Uterus (tissue), 2 donors: ENCODE measurements around the gene VWA7.

Experiments used
- POLR2A ChIP-seq, 2 donors: fragments of 450-650 bp; IDR thresholded peaks; one replicate each; pipeline ENCODE4 v1.6.1; 2016; ENCODE audit warnings: antibody characterized with exemption in 2 of 2, mild to moderate bottlenecking in 1 of 2, moderate library complexity in 1 of 2
- TF ChIP-seq, protein P1 (sequence below), 4 experiments: fragments of 200-600 bp in 2 of 4; fragments of 450-650 bp in 2 of 4; sonication (generic) in 2 of 4; IDR thresholded peaks; one replicate each; pipeline ENCODE4 v1.5.1; 2016 to 2019; ENCODE audit warnings: antibody characterized with exemption in 4 of 4, mild to moderate bottlenecking in 2 of 4, moderate library complexity in 1 of 4

- peak; percentile 66 to 72 for TF ChIP-seq POLR2A (IDR thresholded peaks at IDR 0.05)
- TF ChIP-seq, protein P1, sequence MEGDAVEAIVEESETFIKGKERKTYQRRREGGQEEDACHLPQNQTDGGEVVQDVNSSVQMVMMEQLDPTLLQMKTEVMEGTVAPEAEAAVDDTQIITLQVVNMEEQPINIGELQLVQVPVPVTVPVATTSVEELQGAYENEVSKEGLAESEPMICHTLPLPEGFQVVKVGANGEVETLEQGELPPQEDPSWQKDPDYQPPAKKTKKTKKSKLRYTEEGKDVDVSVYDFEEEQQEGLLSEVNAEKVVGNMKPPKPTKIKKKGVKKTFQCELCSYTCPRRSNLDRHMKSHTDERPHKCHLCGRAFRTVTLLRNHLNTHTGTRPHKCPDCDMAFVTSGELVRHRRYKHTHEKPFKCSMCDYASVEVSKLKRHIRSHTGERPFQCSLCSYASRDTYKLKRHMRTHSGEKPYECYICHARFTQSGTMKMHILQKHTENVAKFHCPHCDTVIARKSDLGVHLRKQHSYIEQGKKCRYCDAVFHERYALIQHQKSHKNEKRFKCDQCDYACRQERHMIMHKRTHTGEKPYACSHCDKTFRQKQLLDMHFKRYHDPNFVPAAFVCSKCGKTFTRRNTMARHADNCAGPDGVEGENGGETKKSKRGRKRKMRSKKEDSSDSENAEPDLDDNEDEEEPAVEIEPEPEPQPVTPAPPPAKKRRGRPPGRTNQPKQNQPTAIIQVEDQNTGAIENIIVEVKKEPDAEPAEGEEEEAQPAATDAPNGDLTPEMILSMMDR (IDR thresholded peaks at IDR 0.05): no peak
Observed at GRCh38 chr6:31739639-31740396, 37.3 kb downstream of the VWA7 start, which contains the start of gene MSH5.
